ENCODE results near the gene ZKSCAN8.
A peak's percentile ranks its signal among the peaks of the same experiment; 100 is the strongest.
"Not testable (repeated sequence)": the region's sequence is repeated elsewhere in the genome, so short reads cannot be mapped to it uniquely, and the experiment has no call there.

Gene ZKSCAN8

DNA sequence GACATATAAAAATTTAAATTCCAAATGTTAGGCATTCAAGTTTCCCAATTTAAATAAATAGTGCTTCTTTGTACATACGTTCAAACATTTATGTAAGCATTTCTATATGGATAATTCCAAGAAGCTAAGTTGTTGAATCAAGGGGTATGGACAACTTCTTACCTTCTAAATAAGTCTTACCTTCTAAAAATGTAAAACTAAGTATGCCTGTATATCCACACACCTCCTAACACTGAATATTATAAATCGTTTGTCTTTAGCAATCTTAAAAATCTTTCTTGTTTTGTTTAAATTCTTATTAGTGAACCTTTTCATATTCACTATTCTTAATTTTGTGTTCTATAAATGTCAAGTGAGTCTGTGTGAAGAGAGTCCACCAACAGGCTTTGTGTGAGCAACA lies 19.8 kb upstream of the ZKSCAN8 start:
- Histone ChIP-seq H3K9me3 (ENCODE audit: insufficient read depth, low read depth, low read length) (no peaks in the 10 kb centered on the region), H3K9ac (ENCODE audit: low read depth, low read length) (no peak overlapping the region), H3K27ac (ENCODE audit: low read depth, low read length) (no peak overlapping the region), H3K4me1 (ENCODE audit: insufficient read depth, low read length) (no peaks in the 10 kb centered on the region), H3K27me3 (ENCODE audit: insufficient read depth, low read length) (no peaks in the 10 kb centered on the region), H3K4me3 (ENCODE audit: low read length) (no peak overlapping the region), H3K36me3 (ENCODE audit: insufficient read depth, low read length) (peaks cover 58% of the 10 kb centered on the region)
- 80% methylated on average over 1 of the region's 2 CpGs for WGBS

DNA sequence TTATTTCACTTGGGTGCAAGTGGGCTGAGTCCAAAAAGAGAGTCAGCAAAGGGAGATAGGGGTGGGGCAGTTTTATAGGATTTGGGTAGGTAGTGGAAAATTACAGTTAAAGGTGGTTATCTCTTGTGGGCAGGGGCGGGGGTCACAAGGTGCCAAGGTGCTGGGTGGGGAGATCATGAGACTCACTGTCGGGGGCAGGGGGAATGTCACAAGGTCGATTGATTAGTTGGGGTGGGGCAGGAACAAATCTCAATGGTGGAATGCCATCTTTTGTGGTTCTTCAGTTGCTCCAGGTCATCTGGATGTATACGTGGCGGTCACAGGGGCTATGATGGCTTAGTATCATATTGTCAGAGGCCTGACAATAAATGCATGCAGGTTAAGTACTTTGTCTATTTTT lies 19.4 kb upstream of the ZKSCAN8 start:
- 91% methylated on average over 5 of the region's 5 CpGs for WGBS
- not testable (repeated sequence) for H3K4me1 ChIP-seq (ENCODE audit: insufficient read depth, low read length)
- peaks cover 62% of the 10 kb centered on the region for H3K36me3 ChIP-seq (ENCODE audit: insufficient read depth, low read length)

DNA sequence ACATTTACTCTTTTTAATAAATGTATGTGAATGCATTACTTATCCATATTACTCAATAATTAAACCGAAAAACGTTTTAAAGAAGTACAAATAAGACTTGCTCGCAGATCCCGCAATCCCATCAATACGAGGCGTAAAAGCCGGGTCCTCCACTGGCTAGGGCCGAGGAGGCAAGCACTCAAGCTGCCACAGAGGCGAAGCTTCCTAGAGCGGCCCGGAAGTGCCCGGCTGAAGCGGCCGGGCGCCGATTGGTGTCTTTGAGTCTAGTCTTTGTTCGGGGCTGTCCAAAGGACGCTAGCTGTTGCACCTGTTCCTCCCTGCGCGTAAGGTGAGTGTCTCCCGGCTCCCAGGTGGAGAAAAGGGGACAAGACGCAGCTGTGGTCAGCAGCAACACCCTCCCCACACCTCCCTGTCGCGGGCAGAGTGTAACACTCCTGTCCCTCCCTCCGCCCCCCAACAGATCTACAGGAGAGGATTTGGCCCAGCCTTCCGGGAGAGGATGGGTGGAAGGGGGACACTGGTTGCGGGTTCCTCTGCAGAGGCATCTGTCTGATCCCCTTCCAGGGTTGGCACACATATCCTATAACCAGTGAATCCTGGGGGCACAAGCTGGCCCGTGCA lies 17.2 kb upstream of the ZKSCAN8 start, which contains the start of gene ZSCAN16:
Gene ZSCAN16 (plus strand): TSS at position 260 of the 621 bp plus-strand sequence. CDS start 835 bp downstream, outside the sequence.
- Histone ChIP-seq H3K36me3 (ENCODE audit: insufficient read depth, low read length) (peaks cover 60% of the 10 kb centered on the region), H3K4me1 (ENCODE audit: insufficient read depth, low read length) (no peaks in the 10 kb centered on the region), H3K9ac (ENCODE audit: low read depth, low read length) (peak within 1 kb of the TSS; percentile 74), H3K27ac (ENCODE audit: low read depth, low read length) (peak within 1 kb of the TSS; percentile 11; the same call in 1 of the 2 replicates), H3K4me3 (ENCODE audit: low read length) (peak within 1 kb of the TSS; percentile 77), H3K9me3 (ENCODE audit: insufficient read depth, low read depth, low read length) (no peaks in the 10 kb centered on the region), H3K27me3 (ENCODE audit: insufficient read depth, low read length) (no peaks in the 10 kb centered on the region)
- 57% methylated on average over 25 of the region's 28 CpGs for WGBS

More for the DNA sequence above, 19.4 kb upstream of the ZKSCAN8 start:
- H3K9me3 ChIP-seq (ENCODE audit: insufficient read depth, low read depth, low read length); H3K27me3 ChIP-seq (ENCODE audit: insufficient read depth, low read length); H3K4me3 ChIP-seq (ENCODE audit: low read length); H3K9ac ChIP-seq (ENCODE audit: low read depth, low read length); H3K27ac ChIP-seq (ENCODE audit: low read depth, low read length): not testable (repeated sequence)

DNA sequence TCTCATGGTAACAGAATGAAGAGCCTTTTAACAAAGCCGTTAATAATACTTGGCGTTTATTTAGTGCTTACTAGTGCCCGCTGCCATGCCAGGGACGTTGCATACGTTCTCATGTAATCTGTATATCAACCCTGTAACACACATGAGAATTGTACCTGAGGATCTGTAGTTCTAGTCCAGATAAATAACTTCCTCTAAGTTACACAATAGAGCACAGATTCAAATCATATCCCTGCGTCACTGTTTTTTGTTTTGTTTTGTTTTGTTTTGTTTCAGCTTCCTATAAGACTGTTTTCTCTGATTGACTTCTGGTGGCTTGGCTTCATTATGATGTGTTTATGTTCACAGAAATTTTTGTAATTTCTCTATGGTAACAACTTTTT lies 16.7 kb upstream of the ZKSCAN8 start:
- H3K9me3 ChIP-seq (ENCODE audit: insufficient read depth, low read depth, low read length) = no peaks in the 10 kb centered on the region
- no peaks in the 10 kb centered on the region for H3K4me1 ChIP-seq (ENCODE audit: insufficient read depth, low read length)
- H3K4me3 ChIP-seq (ENCODE audit: low read length) = peak overlapping the region; percentile 77
- no peaks in the 10 kb centered on the region for H3K27me3 ChIP-seq (ENCODE audit: insufficient read depth, low read length)
- WGBS = 75% methylated on average over 5 of the region's 6 CpGs
- H3K27ac ChIP-seq (ENCODE audit: low read depth, low read length) = 0 out of 2 replicates have a peak overlapping the region, but pooled peaks have one; percentile 11
- peak overlapping the region; percentile 74 for H3K9ac ChIP-seq (ENCODE audit: low read depth, low read length)
- H3K36me3 ChIP-seq (ENCODE audit: insufficient read depth, low read length) = peaks cover 60% of the 10 kb centered on the region

DNA sequence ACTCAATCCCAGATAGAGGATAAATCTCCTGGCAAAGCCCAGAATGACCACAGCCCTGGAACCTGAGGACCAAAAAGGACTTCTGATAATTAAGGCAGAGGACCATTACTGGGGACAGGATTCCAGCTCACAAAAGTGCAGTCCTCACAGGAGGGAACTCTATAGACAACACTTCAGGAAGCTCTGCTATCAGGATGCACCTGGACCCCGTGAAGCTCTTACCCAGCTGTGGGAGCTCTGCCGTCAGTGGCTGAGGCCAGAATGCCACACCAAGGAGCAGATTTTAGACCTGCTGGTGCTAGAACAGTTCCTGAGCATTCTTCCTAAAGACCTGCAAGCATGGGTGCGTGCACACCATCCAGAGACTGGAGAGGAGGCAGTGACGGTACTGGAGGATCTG lies 16.3 kb upstream of the ZKSCAN8 start:
- Histone ChIP-seq H3K9ac (ENCODE audit: low read depth, low read length) (no peak overlapping the region), H3K4me3 (ENCODE audit: low read length) (0 out of 2 replicates have a peak overlapping the region, but pooled peaks have one; percentile 77), H3K27me3 (ENCODE audit: insufficient read depth, low read length) (no peaks in the 10 kb centered on the region), H3K27ac (ENCODE audit: low read depth, low read length) (no peak overlapping the region), H3K36me3 (ENCODE audit: insufficient read depth, low read length) (peaks cover 57% of the 10 kb centered on the region), H3K9me3 (ENCODE audit: insufficient read depth, low read depth, low read length) (no peaks in the 10 kb centered on the region), H3K4me1 (ENCODE audit: insufficient read depth, low read length) (no peaks in the 10 kb centered on the region)
- WGBS = 95% methylated on average over 4 of the region's 4 CpGs

DNA sequence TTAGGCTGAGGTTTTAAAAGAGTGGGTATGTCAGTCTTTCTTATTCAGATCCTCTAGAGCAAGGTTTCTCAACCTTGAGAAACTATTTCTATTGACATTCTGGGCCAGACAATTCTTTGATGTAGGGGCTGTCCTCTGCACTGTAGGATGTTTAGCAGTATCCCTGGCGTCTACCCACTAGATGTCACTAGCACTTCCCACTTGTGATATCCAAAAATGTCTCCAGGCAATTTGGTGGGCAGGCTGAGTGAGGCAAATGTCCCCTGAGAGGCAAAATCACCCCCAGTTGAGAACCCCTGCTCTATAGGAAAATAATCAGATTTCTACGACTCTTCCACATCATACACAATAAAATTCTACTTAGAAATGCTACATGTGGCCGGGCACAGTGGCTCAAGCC lies 7.7 kb upstream of the ZKSCAN8 start:
- no peaks in the 10 kb centered on the region for H3K9me3 ChIP-seq (ENCODE audit: insufficient read depth, low read depth, low read length)
- peaks cover 21% of the 10 kb centered on the region for H3K36me3 ChIP-seq (ENCODE audit: insufficient read depth, low read length)
- no peak overlapping the region for H3K4me3 ChIP-seq (ENCODE audit: low read length)
- no peak overlapping the region for H3K27ac ChIP-seq (ENCODE audit: low read depth, low read length)
- WGBS = 58% methylated on average over 3 of the region's 3 CpGs
- peaks cover 15% of the 10 kb centered on the region for H3K4me1 ChIP-seq (ENCODE audit: insufficient read depth, low read length)
- peaks cover 6% of the 10 kb centered on the region; the same call in 1 of the 2 replicates for H3K27me3 ChIP-seq (ENCODE audit: insufficient read depth, low read length)
- no peak overlapping the region for H3K9ac ChIP-seq (ENCODE audit: low read depth, low read length)

DNA sequence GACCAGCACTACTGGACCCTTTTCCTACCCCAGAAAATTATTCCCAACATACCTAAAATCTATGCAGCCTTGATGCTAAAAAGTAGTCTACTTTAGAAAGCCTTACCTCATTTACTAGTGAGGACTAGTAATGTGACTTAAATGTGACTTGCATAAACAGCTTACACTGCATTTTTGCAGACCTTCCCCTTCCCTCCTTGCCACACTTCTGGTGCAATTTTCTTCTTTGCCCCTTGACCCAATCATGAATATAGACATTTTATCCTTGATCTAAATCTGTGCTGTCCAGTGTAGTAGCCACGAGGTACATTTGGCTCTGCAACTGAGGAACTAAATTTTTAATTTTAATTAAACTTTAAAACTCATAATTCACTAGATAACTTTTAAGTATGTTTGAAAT lies 7.0 kb upstream of the ZKSCAN8 start:
- Histone ChIP-seq H3K9ac (ENCODE audit: low read depth, low read length) (no peak overlapping the region), H3K4me1 (ENCODE audit: insufficient read depth, low read length) (peaks cover 15% of the 10 kb centered on the region), H3K36me3 (ENCODE audit: insufficient read depth, low read length) (peaks cover 14% of the 10 kb centered on the region), H3K9me3 (ENCODE audit: insufficient read depth, low read depth, low read length) (no peaks in the 10 kb centered on the region), H3K27me3 (ENCODE audit: insufficient read depth, low read length) (peaks cover 13% of the 10 kb centered on the region; the same call in 1 of the 2 replicates), H3K4me3 (ENCODE audit: low read length) (no peak overlapping the region), H3K27ac (ENCODE audit: low read depth, low read length) (no peak overlapping the region)
- 80% methylated on average over 1 of the region's 1 CpG for WGBS

DNA sequence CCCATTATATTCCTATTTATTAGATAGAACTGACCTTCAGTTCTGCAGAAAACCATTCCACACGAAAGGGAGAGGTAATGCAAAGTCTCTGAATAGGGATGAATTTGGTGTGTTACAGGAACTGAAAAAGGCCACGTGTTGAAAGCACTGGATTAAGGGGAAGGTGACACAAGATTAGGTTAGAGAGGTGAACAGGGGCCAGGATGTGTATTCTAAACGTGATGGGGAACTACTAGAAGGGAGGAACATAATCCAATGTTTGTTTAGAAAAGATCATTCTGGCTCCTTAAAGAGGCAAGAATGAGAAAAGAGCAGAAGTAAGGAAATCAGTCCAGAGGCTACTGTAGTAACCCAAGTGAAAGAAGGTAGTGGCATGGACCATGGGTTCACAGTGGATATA lies 6.3 kb upstream of the ZKSCAN8 start:
- H3K27ac ChIP-seq (ENCODE audit: low read depth, low read length) = no peak overlapping the region
- H3K9ac ChIP-seq (ENCODE audit: low read depth, low read length) = peak overlapping the region; percentile 93; the same call in 1 of the 2 replicates

DNA sequence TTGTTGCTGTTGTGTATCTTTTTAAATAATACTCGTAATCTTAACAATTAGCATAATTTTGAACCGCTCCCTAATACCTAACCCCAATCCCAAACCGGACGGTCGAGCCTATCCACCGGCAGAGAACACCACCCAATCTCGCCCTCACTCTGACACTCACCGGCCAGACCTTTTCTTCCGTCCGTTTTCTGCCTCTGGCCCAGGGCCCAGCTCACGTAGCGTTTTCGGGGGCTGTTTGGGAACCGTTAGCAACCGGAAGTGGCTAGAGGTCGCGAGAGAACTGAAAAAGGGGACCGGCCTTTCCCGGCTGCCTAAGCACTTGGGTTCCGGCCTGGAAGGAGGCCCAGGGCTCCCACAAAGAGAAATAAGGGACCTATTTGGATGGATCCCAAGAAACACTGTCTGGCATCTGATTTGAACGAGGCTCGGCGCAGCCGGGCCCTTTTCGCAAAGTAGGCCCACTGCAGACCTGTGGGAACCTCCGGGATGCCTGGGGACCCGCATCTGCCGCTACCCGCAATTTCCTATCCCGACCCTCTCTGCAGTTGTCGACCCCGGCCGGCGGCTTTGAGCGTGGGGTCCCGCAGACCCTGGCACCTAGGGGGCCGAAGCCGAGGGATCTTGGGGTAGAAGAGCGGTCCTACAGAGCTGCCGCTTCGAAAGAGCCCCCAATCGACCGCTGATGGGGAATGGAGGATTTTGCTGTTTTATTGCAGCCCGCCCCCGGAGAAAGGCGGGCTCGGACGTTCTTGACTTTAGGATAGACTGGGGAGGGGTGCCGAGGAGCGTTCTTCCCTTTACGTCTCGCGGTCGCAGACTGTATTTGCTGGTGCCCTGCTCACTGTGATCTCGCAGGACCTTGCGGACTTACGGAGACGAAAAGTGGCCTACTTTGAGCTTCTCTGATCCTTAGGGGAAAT lies 4.8 kb upstream of the ZKSCAN8 start:
- Histone ChIP-seq H3K9ac (ENCODE audit: low read depth, low read length) (peak overlapping the region; percentile 93), H3K27ac (ENCODE audit: low read depth, low read length) (peak overlapping the region; percentile 82), H3K4me3 (ENCODE audit: low read length) (peak overlapping the region; percentile 87), H3K4me1 (ENCODE audit: insufficient read depth, low read length) (peaks cover 15% of the 10 kb centered on the region), H3K36me3 (ENCODE audit: insufficient read depth, low read length) (peaks cover 10% of the 10 kb centered on the region), H3K27me3 (ENCODE audit: insufficient read depth, low read length) (peaks cover 29% of the 10 kb centered on the region; the same call in 1 of the 2 replicates), H3K9me3 (ENCODE audit: insufficient read depth, low read depth, low read length) (no peaks in the 10 kb centered on the region)
- under 1% methylated on average over 58 of the region's 58 CpGs for WGBS

More for the DNA sequence above, 6.3 kb upstream of the ZKSCAN8 start:
- Histone ChIP-seq H3K4me1 (ENCODE audit: insufficient read depth, low read length) (peaks cover 15% of the 10 kb centered on the region), H3K27me3 (ENCODE audit: insufficient read depth, low read length) (peaks cover 20% of the 10 kb centered on the region; the same call in 1 of the 2 replicates), H3K9me3 (ENCODE audit: insufficient read depth, low read depth, low read length) (no peaks in the 10 kb centered on the region), H3K36me3 (ENCODE audit: insufficient read depth, low read length) (peaks cover 10% of the 10 kb centered on the region), H3K4me3 (ENCODE audit: low read length) (peak overlapping the region; percentile 87)
- WGBS = 48% methylated on average over 3 of the region's 3 CpGs

DNA sequence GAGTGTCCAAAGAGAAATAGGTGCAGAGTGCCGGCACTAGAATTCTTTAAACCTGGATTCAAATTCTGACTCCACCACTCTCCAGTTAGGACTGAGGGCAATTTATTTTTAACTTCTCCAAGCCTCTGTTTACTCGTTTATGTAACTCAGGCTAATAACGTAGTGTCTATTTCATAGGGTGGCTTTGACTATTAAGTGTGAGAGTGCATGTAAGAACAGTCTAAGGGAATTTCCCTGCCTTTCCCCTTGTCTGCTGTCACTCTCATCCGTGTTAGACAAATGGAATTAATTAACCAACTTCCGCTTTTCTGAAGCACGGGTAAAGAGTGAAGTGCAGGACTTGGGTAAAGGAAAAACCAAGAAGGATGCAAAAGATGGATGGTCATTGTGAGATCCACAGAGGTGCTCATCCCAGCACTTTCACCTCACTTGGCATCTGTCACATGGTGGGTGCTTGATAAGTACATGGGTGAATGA lies 4.1 kb upstream of the ZKSCAN8 start:
- peaks cover 15% of the 10 kb centered on the region for H3K4me1 ChIP-seq (ENCODE audit: insufficient read depth, low read length)
- H3K27ac ChIP-seq (ENCODE audit: low read depth, low read length) = no peak overlapping the region
- H3K9me3 ChIP-seq (ENCODE audit: insufficient read depth, low read depth, low read length) = no peaks in the 10 kb centered on the region

More for the DNA sequence above, 4.1 kb upstream of the ZKSCAN8 start:
- Histone ChIP-seq H3K4me3 (ENCODE audit: low read length) (peak overlapping the region; percentile 87), H3K36me3 (ENCODE audit: insufficient read depth, low read length) (peaks cover 9% of the 10 kb centered on the region), H3K9ac (ENCODE audit: low read depth, low read length) (peak overlapping the region; percentile 93), H3K27me3 (ENCODE audit: insufficient read depth, low read length) (peaks cover 29% of the 10 kb centered on the region; the same call in 1 of the 2 replicates)
- 14% methylated on average over 5 of the region's 6 CpGs for WGBS
